Cortex of kidney (tissue), 1 donor: ENCODE data around the gene NLRC3.
"Not testable (repeated sequence)": the region's sequence is repeated elsewhere in the genome, so short reads cannot be mapped to it uniquely, and the experiment has no call there.

Experiments
- DNase-seq: peaks from one replicate; lab custom pipeline; 2025; lab: John Stamatoyannopoulos, UW

NLRC3 gene, protein sequence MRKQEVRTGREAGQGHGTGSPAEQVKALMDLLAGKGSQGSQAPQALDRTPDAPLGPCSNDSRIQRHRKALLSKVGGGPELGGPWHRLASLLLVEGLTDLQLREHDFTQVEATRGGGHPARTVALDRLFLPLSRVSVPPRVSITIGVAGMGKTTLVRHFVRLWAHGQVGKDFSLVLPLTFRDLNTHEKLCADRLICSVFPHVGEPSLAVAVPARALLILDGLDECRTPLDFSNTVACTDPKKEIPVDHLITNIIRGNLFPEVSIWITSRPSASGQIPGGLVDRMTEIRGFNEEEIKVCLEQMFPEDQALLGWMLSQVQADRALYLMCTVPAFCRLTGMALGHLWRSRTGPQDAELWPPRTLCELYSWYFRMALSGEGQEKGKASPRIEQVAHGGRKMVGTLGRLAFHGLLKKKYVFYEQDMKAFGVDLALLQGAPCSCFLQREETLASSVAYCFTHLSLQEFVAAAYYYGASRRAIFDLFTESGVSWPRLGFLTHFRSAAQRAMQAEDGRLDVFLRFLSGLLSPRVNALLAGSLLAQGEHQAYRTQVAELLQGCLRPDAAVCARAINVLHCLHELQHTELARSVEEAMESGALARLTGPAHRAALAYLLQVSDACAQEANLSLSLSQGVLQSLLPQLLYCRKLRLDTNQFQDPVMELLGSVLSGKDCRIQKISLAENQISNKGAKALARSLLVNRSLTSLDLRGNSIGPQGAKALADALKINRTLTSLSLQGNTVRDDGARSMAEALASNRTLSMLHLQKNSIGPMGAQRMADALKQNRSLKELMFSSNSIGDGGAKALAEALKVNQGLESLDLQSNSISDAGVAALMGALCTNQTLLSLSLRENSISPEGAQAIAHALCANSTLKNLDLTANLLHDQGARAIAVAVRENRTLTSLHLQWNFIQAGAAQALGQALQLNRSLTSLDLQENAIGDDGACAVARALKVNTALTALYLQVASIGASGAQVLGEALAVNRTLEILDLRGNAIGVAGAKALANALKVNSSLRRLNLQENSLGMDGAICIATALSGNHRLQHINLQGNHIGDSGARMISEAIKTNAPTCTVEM

DNA sequence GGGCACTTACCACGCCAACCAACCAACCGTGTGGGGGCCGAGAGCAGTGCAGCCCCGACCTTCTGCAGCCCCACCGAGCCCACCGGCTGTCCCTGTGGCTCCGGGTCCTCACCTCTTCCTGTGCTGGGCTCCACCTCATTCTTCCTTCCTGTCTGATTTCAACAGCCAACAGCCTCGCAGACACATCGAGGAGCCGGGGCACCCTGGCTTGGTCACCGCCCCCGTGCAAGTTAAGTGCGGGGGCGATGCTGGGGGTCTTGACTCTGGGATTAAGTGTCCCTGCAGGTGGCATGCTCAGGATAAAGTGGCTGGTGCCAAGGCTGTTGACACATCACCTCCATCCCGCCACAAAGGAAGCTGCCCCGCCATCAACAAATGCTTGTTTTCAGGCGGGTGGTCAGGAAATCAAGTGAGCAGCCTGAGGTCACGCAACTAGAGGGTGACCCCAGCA, at the start of gene NLRC3:
Gene NLRC3, minus strand, starts transcription at position 102 of the 451 bp plus-strand sequence. CDS start 12,367 bp downstream, outside the sequence.
- DNase-seq, result no peak

GRCh38 chr16:3625911-3626732, 48.9 kb upstream of the NLRC3 start:
- DNase-seq, result no peak

DNA sequence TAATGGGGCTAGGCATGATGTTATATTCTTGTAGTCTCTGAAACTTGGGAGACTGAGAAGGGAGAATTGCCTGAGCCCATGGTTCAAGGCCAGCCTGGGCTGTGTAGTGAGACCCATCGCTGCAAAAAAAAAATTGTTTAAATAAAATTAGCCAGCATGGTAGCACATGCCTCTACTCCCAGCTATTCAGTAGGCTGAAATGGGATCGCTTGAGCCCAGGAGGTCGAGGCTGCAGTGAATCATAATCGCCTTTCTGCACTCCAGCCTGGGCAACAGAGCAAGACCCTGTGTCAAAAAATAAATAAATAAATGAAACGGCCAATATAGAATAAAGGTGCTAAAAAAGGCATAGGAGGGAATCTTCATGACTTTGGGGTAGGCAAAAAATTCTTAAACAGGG, 48.1 kb upstream of the NLRC3 start:
- DNase-seq, result no peak

- no peak for DNase-seq
Measured at GRCh38 chr16:3623642-3624041, 46.4 kb upstream of the NLRC3 start.

GRCh38 chr16:3618769-3619141, 41.6 kb upstream of the NLRC3 start:
- no peak for DNase-seq

- DNase-seq, result no peak
Measured at GRCh38 chr16:3612510-3613466, 35.6 kb upstream of the NLRC3 start.

- no peak for DNase-seq
Measured at GRCh38 chr16:3611146-3611975, 34.2 kb upstream of the NLRC3 start, which contains the start of gene SLX4. Gene SLX4 (minus strand): TSS chr16:3611606. CDS start chr16:3608964, 2,642 bp downstream.

GRCh38 chr16:3610698-3611145, 33.5 kb upstream of the NLRC3 start:
- DNase-seq, result no peak

- no peak for DNase-seq
Measured at GRCh38 chr16:3609895-3610697, 32.9 kb upstream of the NLRC3 start.

DNA sequence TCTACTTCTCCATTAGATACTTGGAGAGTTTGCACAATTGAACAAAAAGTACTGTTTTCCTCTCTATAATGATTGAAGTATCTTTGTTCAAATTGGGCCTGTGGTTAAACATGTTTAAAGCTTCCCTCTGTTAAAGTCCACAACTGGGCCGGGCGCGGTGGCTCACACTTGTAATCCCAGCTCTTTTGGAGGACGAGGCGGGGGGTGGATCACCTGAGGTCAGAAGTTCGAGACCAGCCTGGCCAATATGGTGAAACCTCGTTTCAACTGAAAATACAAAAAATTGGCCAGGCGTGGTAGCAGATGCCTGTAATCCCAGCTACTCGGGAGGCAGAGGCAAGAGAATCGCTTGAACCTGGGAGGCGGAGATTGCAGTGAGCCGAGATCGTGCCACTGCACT, 31.8 kb upstream of the NLRC3 start:
- not testable (repeated sequence) for DNase-seq

GRCh38 chr16:3608069-3608468, 30.9 kb upstream of the NLRC3 start:
- DNase-seq, result no peak

GRCh38 chr16:3607634-3608033, 30.4 kb upstream of the NLRC3 start:
- DNase-seq, result no peak

DNA sequence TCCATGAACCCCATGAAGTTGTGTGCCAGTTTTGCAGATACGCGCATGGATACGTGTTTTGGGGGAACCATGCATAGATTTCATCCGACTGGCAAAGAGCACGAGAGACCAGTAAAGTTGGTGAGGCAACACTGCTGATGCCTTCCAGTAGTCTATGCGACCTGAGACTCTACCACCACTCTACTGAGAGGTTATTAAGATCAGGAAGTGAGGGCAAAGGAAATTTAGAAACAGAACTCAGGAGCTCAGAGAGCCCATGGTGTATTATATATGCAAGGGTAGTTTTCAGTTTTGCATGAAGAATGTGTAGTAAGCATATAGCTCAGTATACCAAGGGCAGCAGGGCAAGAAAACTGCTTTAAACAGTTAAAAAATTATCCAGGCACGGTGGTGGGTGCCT, 30.0 kb upstream of the NLRC3 start:
- DNase-seq, result no peak

DNA sequence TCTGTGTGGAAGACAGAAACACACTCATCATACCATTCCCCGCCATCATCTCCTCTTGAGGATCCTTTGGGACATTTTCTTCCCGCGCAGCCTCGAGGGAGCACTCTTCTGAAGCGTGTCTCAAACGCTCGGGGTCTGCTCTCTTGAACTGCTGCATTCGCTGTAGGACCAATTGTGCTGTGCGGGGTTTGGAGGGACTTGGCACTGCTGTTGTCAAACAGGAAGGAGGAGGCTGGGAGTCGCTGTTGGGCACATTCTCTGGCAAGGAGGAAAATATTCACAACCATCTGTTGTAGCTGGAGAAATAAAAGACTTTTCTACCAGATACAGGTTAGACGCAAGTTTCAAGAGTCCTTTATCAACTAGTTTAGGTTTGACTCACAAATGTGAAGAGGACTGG, 29.2 kb upstream of the NLRC3 start:
- DNase-seq, result no peak

GRCh38 chr16:3602320-3602653, 25.1 kb upstream of the NLRC3 start:
- DNase-seq, result no peak

- no peak for DNase-seq
Measured at GRCh38 chr16:3601614-3602319, 24.6 kb upstream of the NLRC3 start.

GRCh38 chr16:3599922-3600321, 22.7 kb upstream of the NLRC3 start:
- no peak for DNase-seq

DNA sequence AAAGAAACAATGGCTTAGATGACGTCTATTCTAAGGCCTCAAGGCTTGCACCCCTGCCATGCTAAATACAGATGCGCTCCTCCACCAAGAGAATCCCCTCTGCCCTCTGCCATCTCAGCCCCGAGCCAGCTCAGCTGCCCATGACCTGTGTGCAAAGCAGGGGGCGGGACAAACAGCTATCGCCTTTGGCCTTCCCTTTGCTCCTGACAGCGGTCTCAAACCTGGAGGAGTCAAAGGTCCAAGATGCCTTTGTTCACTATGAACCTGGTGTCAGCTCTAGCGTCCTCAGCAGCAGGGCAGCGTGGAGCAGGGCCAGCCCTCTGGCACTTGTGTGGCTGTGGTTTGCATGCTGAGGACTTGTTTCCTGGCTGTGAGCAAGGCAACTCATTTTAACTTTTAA, 21.9 kb upstream of the NLRC3 start:
- DNase-seq, result no peak
